Measurements from ENCODE around the gene MRTO4.
A peak's percentile ranks its signal among the peaks of the same experiment; 100 is the strongest.

Gene MRTO4

DNA sequence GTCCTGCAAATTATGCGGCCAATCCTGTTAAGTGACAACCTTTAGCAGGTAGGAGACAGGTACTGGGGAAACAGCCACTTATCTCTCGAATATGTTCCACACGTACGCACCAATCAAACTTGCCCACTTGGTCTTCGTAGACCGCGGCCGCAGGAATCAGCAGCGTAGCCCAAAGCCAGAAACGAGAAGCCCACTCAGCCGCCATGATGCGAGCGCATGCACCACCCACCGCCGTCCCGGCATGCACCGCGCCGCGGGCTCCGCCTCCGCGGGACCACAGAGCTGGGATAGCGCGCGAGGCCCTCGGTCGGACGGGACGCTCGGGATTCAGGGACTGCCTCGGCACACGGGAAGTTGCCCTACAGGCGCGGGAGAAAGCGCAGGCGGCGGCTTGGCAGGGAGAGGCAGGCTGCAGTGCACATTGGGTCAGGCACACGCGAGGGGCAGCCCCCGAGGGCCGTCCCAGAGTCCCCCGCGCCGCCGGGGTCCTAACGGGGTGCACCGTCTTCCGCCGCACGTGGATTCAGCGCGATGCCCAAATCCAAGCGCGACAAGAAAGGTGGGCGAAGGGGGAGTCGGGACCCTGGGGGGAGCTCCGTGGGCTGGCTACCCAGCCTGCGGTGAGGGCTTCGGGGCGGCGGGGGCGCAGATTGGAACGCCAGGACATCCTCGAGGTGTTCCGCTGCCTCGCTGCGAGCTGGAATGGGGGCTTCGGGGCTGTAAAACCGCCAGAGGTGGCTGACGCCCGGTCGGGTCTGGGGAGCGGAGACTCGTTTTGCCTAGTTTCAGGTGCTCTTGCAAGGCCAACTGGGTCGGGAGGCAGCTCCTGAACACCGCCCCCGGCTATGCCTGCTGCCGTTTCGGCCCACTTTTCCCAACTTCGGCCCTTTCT, at the start of gene MRTO4, which contains the start of gene EMC1:
Gene MRTO4 (plus strand): TSS at position 501 of the 892 bp plus-strand sequence. CDS start 31 bp downstream, at position 532.
Gene EMC1 (minus strand): TSS at position 220 of the 892 bp plus-strand sequence. CDS start 15 bp downstream, at position 205.
- Mint-ChIP-seq H3K4me1 (ENCODE audit: low read depth) (peaks cover 47% of the 10 kb centered on the region), H3K4me3 (peak within 1 kb of the TSS; percentile 100), H3K9me3 (no peaks in the 10 kb centered on the region), H3K27me3 (no peaks in the 10 kb centered on the region), H3K27ac (peak within 1 kb of the TSS; percentile 100), H3K36me3 (ENCODE audit: low read depth) (peaks cover 34% of the 10 kb centered on the region)

- H3K4me3 Mint-ChIP-seq = no peak overlapping the region
- peak overlapping the region; percentile 74 for H3K27ac Mint-ChIP-seq
- H3K27me3 Mint-ChIP-seq = no peaks in the 10 kb centered on the region
- peaks cover 56% of the 10 kb centered on the region for H3K36me3 Mint-ChIP-seq (ENCODE audit: low read depth)
- peaks cover 55% of the 10 kb centered on the region for H3K4me1 Mint-ChIP-seq (ENCODE audit: low read depth)
- no peaks in the 10 kb centered on the region for H3K9me3 Mint-ChIP-seq
These were observed 49.2 kb upstream of the MRTO4 start for GRCh38 chr1:19202396-19202795.

DNA sequence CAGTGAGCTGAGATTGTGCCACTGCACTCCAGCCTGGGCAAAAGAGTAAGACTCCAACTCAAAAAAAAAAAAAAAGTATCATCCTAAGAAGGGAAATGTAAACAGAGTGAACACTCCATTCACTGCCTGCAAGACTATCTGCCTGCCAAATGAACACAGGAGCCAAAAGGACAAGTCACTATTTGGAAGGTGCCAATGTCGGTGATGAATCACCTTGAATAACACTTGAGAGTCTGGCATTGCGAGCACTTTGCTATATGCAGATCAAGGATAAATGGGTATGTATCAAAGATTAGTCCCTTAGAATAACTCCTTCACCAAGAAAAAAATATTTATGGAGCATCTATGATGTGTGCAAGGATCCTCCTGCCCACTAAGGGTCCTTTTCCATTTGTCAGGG, 48.2 kb upstream of the MRTO4 start:
- Mint-ChIP-seq H3K27ac (no peak overlapping the region), H3K36me3 (ENCODE audit: low read depth) (peaks cover 55% of the 10 kb centered on the region), H3K27me3 (no peaks in the 10 kb centered on the region), H3K4me1 (ENCODE audit: low read depth) (peaks cover 65% of the 10 kb centered on the region), H3K9me3 (no peaks in the 10 kb centered on the region), H3K4me3 (no peak overlapping the region)

- peaks cover 51% of the 10 kb centered on the region for H3K36me3 Mint-ChIP-seq (ENCODE audit: low read depth)
- H3K27me3 Mint-ChIP-seq = no peaks in the 10 kb centered on the region
- H3K9me3 Mint-ChIP-seq = no peaks in the 10 kb centered on the region
- peak overlapping the region; percentile 73 for H3K27ac Mint-ChIP-seq
- peaks cover 76% of the 10 kb centered on the region for H3K4me1 Mint-ChIP-seq (ENCODE audit: low read depth)
- H3K4me3 Mint-ChIP-seq = peak overlapping the region; percentile 15
These were observed 46.9 kb upstream of the MRTO4 start for GRCh38 chr1:19204446-19205266.

DNA sequence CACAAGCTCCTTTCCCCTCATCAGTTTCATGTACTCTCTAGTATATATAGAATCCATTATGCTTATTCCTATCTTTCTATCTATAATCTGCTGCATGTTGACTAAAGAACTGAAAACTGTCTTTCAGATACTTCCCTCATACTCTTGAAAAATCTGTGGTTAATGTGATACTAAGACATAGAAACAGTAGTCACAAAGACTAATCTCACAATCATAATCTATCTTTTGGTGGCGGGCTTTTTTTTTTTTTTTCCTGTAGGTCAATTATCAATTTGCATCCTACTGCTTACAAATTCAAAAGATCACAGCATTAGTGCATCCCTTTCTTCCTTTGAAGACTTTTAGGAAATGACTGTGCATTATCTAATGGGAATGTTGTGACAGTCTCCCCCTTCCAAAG, 46.2 kb upstream of the MRTO4 start:
- peak overlapping the region; percentile 73 for H3K27ac Mint-ChIP-seq
- peaks cover 50% of the 10 kb centered on the region for H3K36me3 Mint-ChIP-seq (ENCODE audit: low read depth)
- H3K9me3 Mint-ChIP-seq = no peaks in the 10 kb centered on the region
- H3K27me3 Mint-ChIP-seq = no peaks in the 10 kb centered on the region
- H3K4me3 Mint-ChIP-seq = peak overlapping the region; percentile 37
- H3K4me1 Mint-ChIP-seq (ENCODE audit: low read depth) = peaks cover 79% of the 10 kb centered on the region

DNA sequence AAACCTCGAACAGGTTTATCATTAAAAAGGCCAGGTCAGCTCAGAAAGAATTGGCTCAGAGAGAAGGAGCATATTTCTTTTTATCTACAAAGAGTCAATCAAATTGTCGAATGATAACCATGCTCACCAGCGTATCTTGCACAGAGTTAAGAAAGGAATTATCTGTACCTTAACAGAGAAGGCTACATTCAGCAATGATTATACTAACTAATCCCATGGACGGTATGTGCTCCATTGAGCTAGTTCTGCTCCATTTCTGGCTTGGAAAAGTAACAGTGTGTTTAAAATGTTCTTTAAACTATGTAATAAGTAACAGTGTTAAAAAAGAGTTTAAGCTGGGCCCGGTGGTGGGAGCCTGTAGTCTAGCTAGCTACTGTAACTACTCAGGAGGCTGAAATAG, 45.8 kb upstream of the MRTO4 start:
- H3K4me3 Mint-ChIP-seq = peak overlapping the region; percentile 37
- H3K9me3 Mint-ChIP-seq = no peaks in the 10 kb centered on the region
- H3K27me3 Mint-ChIP-seq = no peaks in the 10 kb centered on the region
- H3K27ac Mint-ChIP-seq = peak overlapping the region; percentile 73
- H3K4me1 Mint-ChIP-seq (ENCODE audit: low read depth) = peaks cover 80% of the 10 kb centered on the region
- H3K36me3 Mint-ChIP-seq (ENCODE audit: low read depth) = peaks cover 53% of the 10 kb centered on the region

DNA sequence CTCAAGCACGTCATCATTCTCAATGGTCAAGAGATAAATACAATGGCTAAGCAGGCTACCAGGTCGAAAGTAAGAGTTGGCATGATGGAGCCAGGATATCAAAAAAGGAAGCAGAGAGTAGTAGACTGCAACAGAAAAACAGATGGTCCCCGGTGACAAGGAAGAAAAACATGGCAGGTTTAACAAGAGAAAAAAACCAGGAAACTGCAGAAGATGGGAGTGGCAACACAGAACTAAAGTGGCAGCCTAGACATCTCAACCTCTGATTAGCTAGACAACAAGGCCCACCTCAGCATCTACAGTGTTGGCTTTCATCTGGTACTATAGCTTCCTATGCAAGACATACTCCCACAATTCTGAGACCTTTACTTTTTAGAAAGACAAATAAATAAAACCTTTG, 44.7 kb upstream of the MRTO4 start:
- H3K4me3 Mint-ChIP-seq = peak overlapping the region; percentile 15
- peak overlapping the region; percentile 79 for H3K27ac Mint-ChIP-seq
- peaks cover 46% of the 10 kb centered on the region for H3K36me3 Mint-ChIP-seq (ENCODE audit: low read depth)
- no peaks in the 10 kb centered on the region for H3K9me3 Mint-ChIP-seq
- H3K27me3 Mint-ChIP-seq = no peaks in the 10 kb centered on the region
- peaks cover 90% of the 10 kb centered on the region for H3K4me1 Mint-ChIP-seq (ENCODE audit: low read depth)

GRCh38 chr1:19208710-19209438, 42.7 kb upstream of the MRTO4 start:
- no peaks in the 10 kb centered on the region for H3K9me3 Mint-ChIP-seq
- peak overlapping the region; percentile 97 for H3K27ac Mint-ChIP-seq
- H3K27me3 Mint-ChIP-seq = no peaks in the 10 kb centered on the region
- peaks cover 90% of the 10 kb centered on the region for H3K4me1 Mint-ChIP-seq (ENCODE audit: low read depth)
- H3K36me3 Mint-ChIP-seq (ENCODE audit: low read depth) = peaks cover 56% of the 10 kb centered on the region
- peak overlapping the region; percentile 94 for H3K4me3 Mint-ChIP-seq

DNA sequence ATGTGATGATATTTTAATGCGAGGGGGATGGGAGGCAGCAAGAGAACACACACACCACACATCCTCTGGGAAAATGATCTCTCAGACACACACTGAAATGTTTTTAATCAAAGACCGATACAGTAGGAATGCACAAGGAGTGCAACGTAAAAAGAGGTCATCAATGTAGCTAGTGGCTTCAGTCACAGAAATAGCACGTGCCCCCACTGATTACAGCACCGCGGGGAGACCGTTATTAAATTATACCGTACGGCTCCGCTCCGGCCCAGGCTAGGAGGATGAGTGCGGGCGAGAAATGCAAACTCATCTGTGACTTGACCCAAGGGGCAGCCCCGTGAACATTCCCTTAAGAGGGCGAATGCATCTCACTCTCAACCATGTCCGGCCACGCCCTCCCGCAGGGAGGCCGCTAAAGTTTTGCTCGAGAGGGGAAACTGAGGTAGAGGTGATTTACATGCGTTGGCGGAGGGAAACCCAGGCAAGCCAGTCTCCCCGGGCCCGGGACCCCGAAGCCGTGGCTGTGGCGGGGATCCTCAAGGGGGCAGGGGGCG, 42.1 kb upstream of the MRTO4 start:
- Mint-ChIP-seq H3K36me3 (ENCODE audit: low read depth) (peaks cover 61% of the 10 kb centered on the region), H3K4me3 (peak overlapping the region; percentile 94), H3K27ac (peak overlapping the region; percentile 97)

GRCh38 chr1:19209990-19210771, 41.4 kb upstream of the MRTO4 start, which contains the start of gene UBR4:
Gene UBR4, minus strand, starts transcription at chr1:19210266. Its CDS starts 18 bp downstream, at chr1:19210248.
- Mint-ChIP-seq H3K9me3 (no peaks in the 10 kb centered on the region), H3K27me3 (no peaks in the 10 kb centered on the region), H3K4me3 (peak within 1 kb of the TSS; percentile 94), H3K4me1 (ENCODE audit: low read depth) (peaks cover 85% of the 10 kb centered on the region), H3K36me3 (ENCODE audit: low read depth) (peaks cover 60% of the 10 kb centered on the region), H3K27ac (peak within 1 kb of the TSS; percentile 97)

More for the DNA sequence above, 42.1 kb upstream of the MRTO4 start:
- Mint-ChIP-seq H3K27me3 (no peaks in the 10 kb centered on the region), H3K4me1 (ENCODE audit: low read depth) (peaks cover 90% of the 10 kb centered on the region), H3K9me3 (no peaks in the 10 kb centered on the region)

DNA sequence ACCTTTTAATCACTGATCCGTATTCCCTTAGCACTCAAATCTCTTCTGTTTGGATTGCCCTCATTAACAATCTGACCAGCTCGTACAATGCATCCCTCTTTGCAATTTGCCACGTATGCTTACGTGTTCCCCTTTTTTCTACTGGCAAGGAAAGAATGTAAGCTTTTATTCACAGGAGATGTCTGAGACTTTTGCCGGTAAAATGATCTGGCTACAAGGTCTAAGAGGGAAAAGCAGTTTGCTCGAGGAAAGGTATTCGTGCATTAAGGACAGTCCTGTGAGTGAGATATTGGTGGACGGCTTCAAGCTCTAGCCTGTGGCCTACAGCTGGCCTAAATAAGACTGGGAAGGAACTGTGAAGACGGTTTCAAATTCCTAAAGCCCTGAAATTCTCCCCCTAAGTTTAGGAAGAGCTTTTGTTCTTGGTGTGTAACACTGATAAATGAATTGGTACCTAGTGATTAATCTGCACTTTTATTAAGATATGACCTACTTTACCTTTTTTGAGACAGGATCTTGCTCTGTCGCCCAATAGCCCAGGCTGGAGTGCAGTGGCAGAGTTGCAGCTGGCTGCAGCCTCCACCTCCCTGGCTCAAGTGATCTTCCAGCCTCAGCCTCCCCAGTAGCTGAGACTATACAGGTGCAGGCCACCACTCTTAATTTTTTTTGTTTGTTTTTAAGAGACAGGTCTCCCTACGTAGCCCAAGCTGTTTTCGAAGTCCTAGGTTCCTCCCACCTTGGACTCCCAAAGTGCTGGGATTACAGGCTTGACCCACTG, 40.6 kb upstream of the MRTO4 start:
- peaks cover 63% of the 10 kb centered on the region for H3K36me3 Mint-ChIP-seq (ENCODE audit: low read depth)
- H3K4me3 Mint-ChIP-seq = peak overlapping the region; percentile 94
- no peaks in the 10 kb centered on the region for H3K9me3 Mint-ChIP-seq
- peak overlapping the region; percentile 97 for H3K27ac Mint-ChIP-seq
- H3K4me1 Mint-ChIP-seq (ENCODE audit: low read depth) = peaks cover 80% of the 10 kb centered on the region
- no peaks in the 10 kb centered on the region for H3K27me3 Mint-ChIP-seq

DNA sequence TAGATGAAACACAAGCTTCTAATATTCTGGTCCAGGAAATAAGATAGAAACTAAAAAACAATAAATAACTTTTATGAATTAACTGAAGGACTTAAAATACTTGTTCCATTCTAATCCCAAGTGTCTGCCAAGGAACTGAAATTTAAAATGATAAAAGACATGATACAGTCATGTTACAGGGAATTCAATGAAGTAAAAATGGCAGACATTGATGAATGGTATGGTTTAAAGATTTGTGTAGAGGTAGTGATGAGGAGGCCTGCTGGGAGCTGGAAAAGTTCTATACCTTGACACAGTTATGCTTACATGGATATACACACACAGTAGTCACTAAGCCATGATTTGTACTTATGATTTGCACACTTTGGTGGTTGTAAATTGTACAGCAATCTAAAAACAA, 39.4 kb upstream of the MRTO4 start:
- Mint-ChIP-seq H3K4me3 (peak overlapping the region; percentile 94), H3K9me3 (no peaks in the 10 kb centered on the region)

GRCh38 chr1:19213580-19213979, 38.0 kb upstream of the MRTO4 start:
- no peaks in the 10 kb centered on the region for H3K27me3 Mint-ChIP-seq
- H3K9me3 Mint-ChIP-seq = no peaks in the 10 kb centered on the region
- H3K4me3 Mint-ChIP-seq = peak overlapping the region; percentile 26
- H3K36me3 Mint-ChIP-seq (ENCODE audit: low read depth) = peaks cover 62% of the 10 kb centered on the region
- peak overlapping the region; percentile 67 for H3K27ac Mint-ChIP-seq
- peaks cover 58% of the 10 kb centered on the region for H3K4me1 Mint-ChIP-seq (ENCODE audit: low read depth)

More for the DNA sequence above, 39.4 kb upstream of the MRTO4 start:
- peak overlapping the region; percentile 87 for H3K27ac Mint-ChIP-seq
- peaks cover 62% of the 10 kb centered on the region for H3K36me3 Mint-ChIP-seq (ENCODE audit: low read depth)
- peaks cover 70% of the 10 kb centered on the region for H3K4me1 Mint-ChIP-seq (ENCODE audit: low read depth)
- H3K27me3 Mint-ChIP-seq = no peaks in the 10 kb centered on the region
